GM12891 (cell line): ENCODE measurements around the gene DUSP11.
"Not testable (repeated sequence)": the region's sequence is repeated elsewhere in the genome, so short reads cannot be mapped to it uniquely, and the experiment has no call there.

Experiments used
- POLR2A ChIP-seq: IDR thresholded peaks from 2 replicates; pipeline ENCODE4 v1.6.1; 2011; ENCODE audit warnings: low read depth, low read length, control low read depth
- TAF1 ChIP-seq: IDR thresholded peaks from 2 replicates; pipeline ENCODE4 v1.6.1; 2011; ENCODE audit warnings: low read depth, low read length, control low read depth

DNA sequence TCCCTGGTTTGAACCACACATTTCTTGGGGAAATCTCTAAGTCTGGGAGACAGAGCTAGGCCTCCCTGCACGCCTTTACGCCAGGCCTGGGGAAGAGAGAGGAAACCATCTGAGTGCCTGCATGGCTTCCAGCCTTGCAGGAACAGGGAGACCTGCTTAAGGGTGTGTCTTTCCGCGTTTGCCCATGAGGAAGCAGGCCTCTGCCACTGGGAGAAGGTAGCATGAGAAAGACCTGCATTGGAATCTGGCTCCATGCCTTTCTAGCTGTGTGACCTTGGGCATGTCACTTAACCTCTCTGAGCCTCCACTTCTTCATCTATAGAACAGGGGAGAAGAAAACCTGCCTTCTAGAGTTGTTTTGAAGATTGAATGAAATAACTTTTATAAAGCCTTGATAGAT, 62.2 kb downstream of the DUSP11 start:
- TF ChIP-seq TAF1, POLR2A: not testable (repeated sequence)
